Stimulated activated CD4-positive, alpha-beta T cell treated with anti-CD3 and anti-CD28 coated beads, Interleukin-15, amount 100 ng/mL, for 48 hours (primary cell): ENCODE results near the gene GNB1L.

Experiments
- DNase-seq, 2 donors: peaks; one replicate each; pipeline ENCODE4 v3.0.0-alpha.2; 2020; ENCODE audit warnings: low read depth in 2 of 2

Gene GNB1L

GRCh38 chr22:19776433-19777031, 78.1 kb downstream of the GNB1L start:
- no peak for DNase-seq

- no peak for DNase-seq
Observed at GRCh38 chr22:19775496-19776325, 79.0 kb downstream of the GNB1L start.

- no peak for DNase-seq
Observed at GRCh38 chr22:19774628-19775027, 80.0 kb downstream of the GNB1L start.

- DNase-seq, result no peak
Observed at GRCh38 chr22:19773470-19774040, 81.1 kb downstream of the GNB1L start.

- no peak for DNase-seq
Observed at GRCh38 chr22:19772673-19773469, 81.8 kb downstream of the GNB1L start.

GRCh38 chr22:19772422-19772672, 82.3 kb downstream of the GNB1L start:
- DNase-seq, result no peak

GRCh38 chr22:19770349-19771220, 84.1 kb downstream of the GNB1L start:
- no peak for DNase-seq

GRCh38 chr22:19769393-19769715, 85.3 kb downstream of the GNB1L start:
- no peak for DNase-seq

GRCh38 chr22:19767427-19768341, 87.0 kb downstream of the GNB1L start:
- no peak for DNase-seq

GRCh38 chr22:19766511-19767426, 87.9 kb downstream of the GNB1L start:
- peak; percentile 23 to 30 for DNase-seq

GRCh38 chr22:19766240-19766510, 88.5 kb downstream of the GNB1L start:
- DNase-seq, result no peak

- DNase-seq, result no peak
Observed at GRCh38 chr22:19765477-19766239, 89.0 kb downstream of the GNB1L start.

GRCh38 chr22:19764636-19765476, 89.8 kb downstream of the GNB1L start:
- DNase-seq, result no peak

GRCh38 chr22:19764299-19764593, 90.4 kb downstream of the GNB1L start:
- DNase-seq, result no peak

- DNase-seq, result no peak
Observed at GRCh38 chr22:19763458-19764298, 91.0 kb downstream of the GNB1L start.

- no peak for DNase-seq
Observed at GRCh38 chr22:19762568-19763457, 91.9 kb downstream of the GNB1L start.
